Measurements from ENCODE around the gene TIMP3.

Gene TIMP3

GRCh38 chr22:32861330-32861729 is 59.8 kb downstream of the TIMP3 start:
- no peak overlapping the region for H3K4me3 ChIP-seq (ENCODE audit: low read depth, low read length)
- no peak for DNase-seq (ENCODE audit: low read depth, low spot score)
- TF ChIP-seq CTCF (IDR thresholded peaks at IDR 0.05; ENCODE audit: insufficient read depth, low read length, missing control alignments) = no peak
- CTCF ChIA-PET = interaction anchor here (2.8 kb wide), 1 partner anchor 26 kb away, joined by 8 read pairs; no protein-coding TSS in a partner anchor
- POLR2A ChIA-PET = no interaction called here

DNA sequence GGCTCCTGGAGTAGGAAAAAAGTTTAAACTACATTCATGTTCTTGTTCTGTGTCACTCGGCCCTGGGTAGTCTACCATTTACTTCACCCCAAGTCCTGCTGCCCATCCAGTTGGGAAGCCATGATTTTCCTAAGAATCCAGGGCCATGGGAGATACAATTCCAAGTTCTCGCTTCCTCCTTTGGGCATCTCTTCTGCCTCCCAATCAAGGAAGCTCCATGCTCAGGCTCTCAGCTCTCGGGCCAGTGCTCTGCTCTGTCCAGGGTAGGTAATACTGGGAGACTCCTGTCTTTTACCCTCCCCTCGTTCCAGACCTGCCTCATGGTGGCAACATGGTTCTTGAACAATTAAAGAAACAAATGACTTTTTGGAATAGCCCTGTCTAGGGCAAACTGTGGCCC is 60.6 kb downstream of the TIMP3 start:
- POLR2A ChIA-PET = no interaction called here
- DNase-seq (ENCODE audit: low read depth, low spot score) = no peak

GRCh38 chr22:32862936-32863661 is 61.6 kb downstream of the TIMP3 start:
- ChIA-PET CTCF (no interaction called here), POLR2A (no interaction called here)
- no peak for TF ChIP-seq CTCF (IDR thresholded peaks at IDR 0.05; ENCODE audit: insufficient read depth, low read length, missing control alignments)
- H3K4me3 ChIP-seq (ENCODE audit: low read depth, low read length) = no peak overlapping the region
- DNase-seq (ENCODE audit: low read depth, low spot score) = no peak

More for the DNA sequence above, 60.6 kb downstream of the TIMP3 start:
- no peak for TF ChIP-seq CTCF (IDR thresholded peaks at IDR 0.05; ENCODE audit: insufficient read depth, low read length, missing control alignments)
- no peak overlapping the region for H3K4me3 ChIP-seq (ENCODE audit: low read depth, low read length)
- CTCF ChIA-PET = no interaction called here

- ChIA-PET POLR2A (no interaction called here), CTCF (no interaction called here)
- no peak for TF ChIP-seq CTCF (IDR thresholded peaks at IDR 0.05; ENCODE audit: insufficient read depth, low read length, missing control alignments)
- DNase-seq (ENCODE audit: low read depth, low spot score) = no peak
- H3K4me3 ChIP-seq (ENCODE audit: low read depth, low read length) = no peak overlapping the region
Observed at GRCh38 chr22:32864041-32864440, 62.5 kb downstream of the TIMP3 start.

DNA sequence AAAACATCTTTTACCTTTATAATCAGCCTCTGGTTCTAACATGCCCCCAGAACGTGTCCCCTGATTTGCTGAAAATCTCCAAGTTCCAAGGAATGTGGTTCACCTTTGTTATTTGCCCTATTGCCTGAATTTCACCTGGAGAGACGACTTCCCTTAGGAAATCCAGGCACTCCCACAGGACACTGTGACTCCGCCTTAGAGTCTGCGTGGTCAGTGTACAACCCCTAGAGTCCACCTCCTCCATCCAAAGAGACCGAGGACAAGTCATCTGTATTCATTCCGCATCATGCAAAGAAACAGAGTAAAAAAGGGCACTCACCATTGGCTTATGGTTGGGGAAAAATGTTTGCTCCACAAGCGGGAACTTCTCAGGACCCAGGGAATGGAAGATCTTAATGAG is 63.1 kb downstream of the TIMP3 start:
- no peak overlapping the region for H3K4me3 ChIP-seq (ENCODE audit: low read depth, low read length)
- TF ChIP-seq CTCF (IDR thresholded peaks at IDR 0.05; ENCODE audit: insufficient read depth, low read length, missing control alignments) = no peak
- CTCF ChIA-PET = interaction anchor here (1.1 kb wide), 1 partner anchor 122 kb away, joined by 3 read pairs; no protein-coding TSS in a partner anchor
- POLR2A ChIA-PET = interaction anchor here (0.9 kb wide), 1 partner anchor 149 kb away, joined by 3 read pairs; no protein-coding TSS in a partner anchor
- no peak for DNase-seq (ENCODE audit: low read depth, low spot score)

- TF ChIP-seq CTCF (IDR thresholded peaks at IDR 0.05; ENCODE audit: insufficient read depth, low read length, missing control alignments) = no peak
- POLR2A ChIA-PET = no interaction called here
- no peak for DNase-seq (ENCODE audit: low read depth, low spot score)
- CTCF ChIA-PET = interaction anchor here (1.5 to 1.6 kb wide), 2 partner anchors 119 to 338 kb away, joined by 3 to 5 read pairs; no protein-coding TSS in a partner anchor
- no peak overlapping the region for H3K4me3 ChIP-seq (ENCODE audit: low read depth, low read length)
Observed at GRCh38 chr22:32866953-32867352, 65.4 kb downstream of the TIMP3 start.
